G401.6 (cell line): Measurements from ENCODE around the gene GLIS2.
"Not testable (repeated sequence)": the region's sequence is repeated elsewhere in the genome, so short reads cannot be mapped to it uniquely, and the experiment has no call there.

Source experiments
- FAIRE-seq: peaks from 2 replicates; lab custom pipeline; 2012; peaks lifted over from hg19 to GRCh38; lab: Jason Lieb, UNC

Gene GLIS2

GRCh38 chr16:4336701-4337539 lies 21.1 kb downstream of the GLIS2 start:
- no peak for FAIRE-seq

GRCh38 chr16:4337540-4338088 lies 21.7 kb downstream of the GLIS2 start:
- FAIRE-seq: no peak

- no peak for FAIRE-seq
These were observed 22.3 kb downstream of the GLIS2 start for GRCh38 chr16:4338125-4338582.

- FAIRE-seq: no peak
These were observed 22.9 kb downstream of the GLIS2 start for GRCh38 chr16:4338712-4339299.

GRCh38 chr16:4339455-4339854 lies 23.6 kb downstream of the GLIS2 start:
- no peak for FAIRE-seq

- no peak for FAIRE-seq
These were observed 24.0 kb downstream of the GLIS2 start for GRCh38 chr16:4339909-4340308.

GRCh38 chr16:4340443-4340842 lies 24.6 kb downstream of the GLIS2 start:
- no peak for FAIRE-seq

GRCh38 chr16:4341250-4341649 lies 25.4 kb downstream of the GLIS2 start:
- FAIRE-seq: no peak

- FAIRE-seq: no peak
These were observed 27.2 kb downstream of the GLIS2 start for GRCh38 chr16:4342866-4343744.

- FAIRE-seq: not testable (repeated sequence)
These were observed 28.6 kb downstream of the GLIS2 start for GRCh38 chr16:4344300-4344982.

GRCh38 chr16:4344983-4345835 lies 29.3 kb downstream of the GLIS2 start:
- FAIRE-seq: no peak

- no peak for FAIRE-seq
These were observed 30.2 kb downstream of the GLIS2 start for GRCh38 chr16:4345836-4346781.

GRCh38 chr16:4347010-4347409 lies 31.1 kb downstream of the GLIS2 start:
- FAIRE-seq: no peak

- FAIRE-seq: no peak
These were observed 32.1 kb downstream of the GLIS2 start for GRCh38 chr16:4347765-4348509.

- no peak for FAIRE-seq
These were observed 33.5 kb downstream of the GLIS2 start for GRCh38 chr16:4349332-4349731.

GRCh38 chr16:4350365-4350786 lies 34.5 kb downstream of the GLIS2 start:
- FAIRE-seq: no peak

- peak; percentile 75 for FAIRE-seq
These were observed 35.2 kb downstream of the GLIS2 start, which contains the start of gene PAM16 for GRCh38 chr16:4350787-4351659. Gene PAM16 (minus strand): TSS chr16:4351321. CDS start chr16:4351234, 87 bp downstream.

GRCh38 chr16:4351880-4352279 lies 36.0 kb downstream of the GLIS2 start:
- FAIRE-seq: no peak
